GM10266 (cell line): ENCODE results near the gene RXRA.
A peak's percentile ranks its signal among the peaks of the same experiment; 100 is the strongest.

Experiments
- DNase-seq: peaks from one replicate; pipeline ENCODE4 v3.0.0; 2012; ENCODE audit errors: extremely low spot score
- CTCF ChIP-seq: IDR thresholded peaks from 2 replicates; pipeline ENCODE4 v1.5.1; 2012; ENCODE audit warnings: mild to moderate bottlenecking, low read depth; ENCODE audit not compliant: control insufficient read depth, insufficient read depth; ENCODE audit errors: missing control alignments

Gene RXRA

GRCh38 chr9:134360897-134361296, 34.6 kb downstream of the RXRA start:
- DNase-seq: no peak
- no peak for TF ChIP-seq CTCF

- DNase-seq: no peak
- no peak for TF ChIP-seq CTCF
Observed at GRCh38 chr9:134361426-134361825, 35.2 kb downstream of the RXRA start.

- no peak for TF ChIP-seq CTCF
- DNase-seq: no peak
Observed at GRCh38 chr9:134361843-134362414, 35.7 kb downstream of the RXRA start.

- no peak for DNase-seq
Observed at GRCh38 chr9:134363450-134363849, 37.2 kb downstream of the RXRA start.

GRCh38 chr9:134364391-134365114, 38.3 kb downstream of the RXRA start:
- no peak for DNase-seq
- TF ChIP-seq CTCF: peak; percentile 42

More at GRCh38 chr9:134363450-134363849, 37.2 kb downstream of the RXRA start:
- TF ChIP-seq CTCF: no peak

GRCh38 chr9:134365115-134365596, 38.9 kb downstream of the RXRA start:
- TF ChIP-seq CTCF: no peak
- no peak for DNase-seq

GRCh38 chr9:134365791-134366222, 39.6 kb downstream of the RXRA start:
- DNase-seq: no peak
- no peak for TF ChIP-seq CTCF
